ENCODE data around the gene LARP6. TPM values are rescaled to one million over a fixed set of nuclear protein-coding genes. Genes with fewer than 3 reads are reported as not detected.

LARP6 gene
- total and polyA plus RNA-seq, 3 donors from 2014 or later = 49.6 to 105 (median 57.1) TPM

DNA sequence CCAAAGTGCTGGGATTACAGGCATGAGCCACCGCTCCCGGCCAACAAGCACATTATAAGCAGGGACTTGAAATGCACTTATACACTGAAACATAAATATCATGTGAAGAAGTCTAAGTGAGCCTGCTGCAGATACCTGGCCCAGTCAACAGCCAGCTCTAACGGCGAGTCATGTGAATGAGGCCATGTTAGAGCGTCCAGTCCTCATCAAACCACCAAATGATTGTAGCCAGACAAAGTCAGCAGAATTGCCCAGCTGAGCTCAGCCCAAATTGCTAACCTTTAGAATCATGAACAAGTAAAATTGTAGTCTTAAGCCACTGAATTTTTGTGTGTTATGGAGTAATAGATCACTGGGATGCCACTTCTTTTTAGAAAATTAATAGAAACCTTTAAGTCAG lies 52.8 kb downstream of the LARP6 start:
- no peaks in the 10 kb centered on the region for H3K27me3 ChIP-seq
- no peaks in the 10 kb centered on the region for H3K9me3 ChIP-seq
- H3K27ac ChIP-seq = peak overlapping the region in 1 of 2 donors; percentile 75
- TF ChIP-seq, protein P1, sequence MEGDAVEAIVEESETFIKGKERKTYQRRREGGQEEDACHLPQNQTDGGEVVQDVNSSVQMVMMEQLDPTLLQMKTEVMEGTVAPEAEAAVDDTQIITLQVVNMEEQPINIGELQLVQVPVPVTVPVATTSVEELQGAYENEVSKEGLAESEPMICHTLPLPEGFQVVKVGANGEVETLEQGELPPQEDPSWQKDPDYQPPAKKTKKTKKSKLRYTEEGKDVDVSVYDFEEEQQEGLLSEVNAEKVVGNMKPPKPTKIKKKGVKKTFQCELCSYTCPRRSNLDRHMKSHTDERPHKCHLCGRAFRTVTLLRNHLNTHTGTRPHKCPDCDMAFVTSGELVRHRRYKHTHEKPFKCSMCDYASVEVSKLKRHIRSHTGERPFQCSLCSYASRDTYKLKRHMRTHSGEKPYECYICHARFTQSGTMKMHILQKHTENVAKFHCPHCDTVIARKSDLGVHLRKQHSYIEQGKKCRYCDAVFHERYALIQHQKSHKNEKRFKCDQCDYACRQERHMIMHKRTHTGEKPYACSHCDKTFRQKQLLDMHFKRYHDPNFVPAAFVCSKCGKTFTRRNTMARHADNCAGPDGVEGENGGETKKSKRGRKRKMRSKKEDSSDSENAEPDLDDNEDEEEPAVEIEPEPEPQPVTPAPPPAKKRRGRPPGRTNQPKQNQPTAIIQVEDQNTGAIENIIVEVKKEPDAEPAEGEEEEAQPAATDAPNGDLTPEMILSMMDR (IDR thresholded peaks at IDR 0.05) = no peak
- no peak for TF ChIP-seq POLR2A (IDR thresholded peaks at IDR 0.05)
- no peaks in the 10 kb centered on the region for H3K36me3 ChIP-seq (ENCODE audit: low read depth, missing control alignments)
- DNase-seq = no peak
- intact Hi-C loops (cut with DNase I; ENCODE audit: low total_unique reads) = no loop called here
- H3K4me1 ChIP-seq = peaks cover 13% of the 10 kb centered on the region
- WGBS, 2 donors = 94 to 95% methylated on average over 5 of the region's 5 CpGs
- H3K4me3 ChIP-seq = no peak overlapping the region

DNA sequence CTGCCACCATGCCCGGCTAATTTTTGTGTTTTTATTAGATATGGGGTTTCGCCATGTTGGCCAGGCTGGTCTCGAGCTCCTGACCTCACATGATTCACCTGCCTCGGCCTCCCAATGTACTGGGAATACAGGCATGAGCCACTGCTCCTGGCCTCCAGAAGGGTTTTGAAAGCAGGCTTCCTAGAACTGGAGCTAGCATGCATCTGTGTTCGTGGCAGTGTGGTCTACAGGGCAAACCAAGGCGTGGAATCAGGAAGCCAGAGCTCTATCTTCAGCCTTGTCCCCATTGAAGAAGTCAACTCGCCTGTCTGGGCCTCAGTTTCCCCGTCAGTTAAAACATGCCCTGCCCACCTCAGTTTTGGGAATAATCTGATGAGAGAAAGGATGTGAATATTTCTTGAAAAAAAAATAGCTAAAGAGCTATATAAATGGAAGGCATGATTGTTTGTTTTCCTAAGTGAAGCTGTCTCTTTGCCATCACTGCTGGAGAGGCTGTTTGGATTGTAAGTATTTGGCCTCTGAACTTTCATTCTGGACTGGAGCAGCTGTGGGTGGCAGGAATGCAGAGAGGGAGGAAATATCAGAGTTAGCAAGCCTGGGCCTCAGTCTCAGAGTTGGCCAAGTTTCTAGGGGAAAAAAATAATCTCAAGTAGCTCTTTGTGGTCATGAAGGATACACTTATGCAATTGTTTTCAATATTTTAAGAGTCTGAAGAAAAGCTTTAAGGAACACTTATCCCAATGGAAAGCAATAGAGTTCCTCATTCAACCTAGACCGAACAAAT lies 54.1 kb downstream of the LARP6 start:
- peak overlapping the region in 1 of 2 donors; percentile 75 for H3K27ac ChIP-seq

DNA sequence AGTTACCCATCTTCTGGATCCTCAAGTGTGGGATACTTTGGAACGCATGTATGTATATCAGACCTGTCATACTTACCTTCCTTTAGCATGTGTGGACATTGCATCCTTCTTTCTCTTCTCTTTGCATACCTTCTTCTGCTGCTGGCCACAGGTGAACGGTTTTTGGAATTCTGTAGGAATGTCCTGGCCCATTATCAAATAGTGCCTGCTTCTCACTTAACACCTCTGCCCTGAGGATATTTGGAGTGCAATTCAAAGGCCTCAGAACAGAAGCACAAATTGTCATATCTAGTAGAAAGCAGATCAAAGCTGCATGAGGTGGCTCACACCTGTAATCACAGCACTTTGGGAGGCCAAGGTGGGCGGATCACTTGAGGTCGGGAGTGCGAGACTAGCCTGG lies 56.5 kb downstream of the LARP6 start:
- no peak overlapping the region for H3K4me3 ChIP-seq
- H3K27me3 ChIP-seq = no peaks in the 10 kb centered on the region
- H3K36me3 ChIP-seq (ENCODE audit: low read depth, missing control alignments) = no peaks in the 10 kb centered on the region
- no peak for TF ChIP-seq POLR2A (IDR thresholded peaks at IDR 0.05)
- TF ChIP-seq, protein P1 (IDR thresholded peaks at IDR 0.05) = no peak
- WGBS, 2 donors = 93 to 97% methylated on average over 5 of the region's 5 CpGs
- no peak for DNase-seq
- no peak overlapping the region for H3K27ac ChIP-seq
- no peaks in the 10 kb centered on the region for H3K9me3 ChIP-seq
- intact Hi-C loops (cut with DNase I; ENCODE audit: low total_unique reads) = no loop called here
- H3K4me1 ChIP-seq = peaks cover 13% of the 10 kb centered on the region

More for the DNA sequence above, 54.1 kb downstream of the LARP6 start:
- DNase-seq = peak; percentile 37
- TF ChIP-seq, protein P1 (IDR thresholded peaks at IDR 0.05) = no peak
- no peak for TF ChIP-seq POLR2A (IDR thresholded peaks at IDR 0.05)
- no peaks in the 10 kb centered on the region for H3K27me3 ChIP-seq
- H3K4me1 ChIP-seq = peaks cover 13% of the 10 kb centered on the region
- H3K36me3 ChIP-seq (ENCODE audit: low read depth, missing control alignments) = no peaks in the 10 kb centered on the region
- 72 to 78% methylated on average over 9 of the region's 9 CpGs for WGBS, 2 donors
- no peaks in the 10 kb centered on the region for H3K9me3 ChIP-seq
- intact Hi-C loops (cut with DNase I; ENCODE audit: low total_unique reads) = no loop called here
- H3K4me3 ChIP-seq = no peak overlapping the region

DNA sequence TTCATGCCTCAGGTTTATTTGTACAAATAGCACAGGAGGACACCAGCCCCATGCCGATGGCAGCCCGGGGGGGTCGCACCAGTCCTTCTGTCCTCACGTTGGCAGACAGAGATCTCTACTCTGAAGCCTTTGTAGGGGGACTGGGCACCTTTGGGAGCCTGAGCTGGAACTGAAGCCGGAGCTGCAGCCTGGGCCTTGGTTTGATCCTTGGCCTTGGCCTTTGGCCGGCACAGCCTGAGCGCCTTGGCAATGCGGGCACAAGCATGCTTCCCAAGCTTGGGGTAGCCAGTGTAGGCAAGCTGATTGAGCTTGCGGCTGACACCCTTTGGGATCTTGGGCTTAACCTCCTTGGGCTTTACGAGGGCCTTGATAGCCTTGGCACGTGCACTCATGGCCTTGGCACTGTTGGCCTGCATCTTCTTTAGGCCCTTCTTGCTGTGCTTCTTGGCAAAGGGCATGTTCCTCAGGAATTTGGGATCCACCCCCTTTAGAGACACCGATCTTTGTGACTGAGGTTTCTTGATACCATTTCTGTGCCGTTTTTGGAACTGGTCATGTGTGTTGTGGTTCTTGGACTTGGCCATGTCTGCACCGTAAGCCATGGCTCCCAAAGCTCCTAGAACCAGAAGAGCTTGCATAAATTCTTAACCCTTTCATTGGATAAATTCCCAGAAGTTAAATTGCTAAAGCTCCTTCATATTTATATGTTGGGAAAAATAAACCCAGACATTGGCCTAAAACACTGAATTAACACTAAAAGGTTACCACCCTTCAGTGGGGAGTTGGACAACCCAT lies 57.2 kb downstream of the LARP6 start:
- 81 to 83% methylated on average over 9 to 14 of the region's 14 CpGs for WGBS, 2 donors
- Histone ChIP-seq H3K27ac (no peak overlapping the region), H3K4me3 (no peak overlapping the region), H3K9me3 (no peaks in the 10 kb centered on the region), H3K36me3 (ENCODE audit: low read depth, missing control alignments) (no peaks in the 10 kb centered on the region), H3K4me1 (peaks cover 13% of the 10 kb centered on the region), H3K27me3 (no peaks in the 10 kb centered on the region)
- intact Hi-C loops (cut with DNase I; ENCODE audit: low total_unique reads) = no loop called here
- TF ChIP-seq, protein P1 (IDR thresholded peaks at IDR 0.05) = no peak
- TF ChIP-seq POLR2A (IDR thresholded peaks at IDR 0.05) = no peak
- no peak for DNase-seq

Data from testis (tissue), 3 donors.